CD4-positive, alpha-beta T cell treated with Interleukin-15 for 1 hour (primary cell): ENCODE results near the gene SMOC2.

Experiments used
- DNase-seq: peaks from one replicate; pipeline ENCODE4 v3.0.0-alpha.2; 2020

SMOC2 gene

GRCh38 chr6:168634541-168635328 lies 193.8 kb downstream of the SMOC2 start:
- no peak for DNase-seq

- DNase-seq = no peak
Observed at GRCh38 chr6:168636147-168637004, 195.4 kb downstream of the SMOC2 start.

- DNase-seq = no peak
Observed at GRCh38 chr6:168637834-168638233, 196.8 kb downstream of the SMOC2 start.

- DNase-seq = no peak
Observed at GRCh38 chr6:168638468-168639271, 197.7 kb downstream of the SMOC2 start.

- DNase-seq = no peak
Observed at GRCh38 chr6:168640181-168640580, 199.2 kb downstream of the SMOC2 start.

- no peak for DNase-seq
Observed at GRCh38 chr6:168640768-168641167, 199.8 kb downstream of the SMOC2 start.

GRCh38 chr6:168641446-168641845 lies 200.5 kb downstream of the SMOC2 start:
- DNase-seq = no peak

- DNase-seq = no peak
Observed at GRCh38 chr6:168643401-168643800, 202.4 kb downstream of the SMOC2 start.

GRCh38 chr6:168645326-168645725 lies 204.3 kb downstream of the SMOC2 start:
- no peak for DNase-seq

- no peak for DNase-seq
Observed at GRCh38 chr6:168647271-168647670, 206.3 kb downstream of the SMOC2 start.

GRCh38 chr6:168648240-168649125 lies 207.5 kb downstream of the SMOC2 start:
- no peak for DNase-seq

- DNase-seq = no peak
Observed at GRCh38 chr6:168649209-168649608, 208.2 kb downstream of the SMOC2 start.

- no peak for DNase-seq
Observed at GRCh38 chr6:168650671-168651111, 209.7 kb downstream of the SMOC2 start.

GRCh38 chr6:168655462-168656152 lies 214.6 kb downstream of the SMOC2 start:
- DNase-seq = no peak

- DNase-seq = no peak
Observed at GRCh38 chr6:168658059-168658458, 217.1 kb downstream of the SMOC2 start.

- DNase-seq = no peak
Observed at GRCh38 chr6:168660400-168660945, 219.5 kb downstream of the SMOC2 start.

- DNase-seq = no peak
Observed at GRCh38 chr6:168662301-168662936, 221.4 kb downstream of the SMOC2 start.

- no peak for DNase-seq
Observed at GRCh38 chr6:168663041-168663440, 222.1 kb downstream of the SMOC2 start.

- DNase-seq = no peak
Observed at GRCh38 chr6:168664956-168665355, 224.0 kb downstream of the SMOC2 start.

GRCh38 chr6:168666170-168666569 lies 225.2 kb downstream of the SMOC2 start:
- no peak for DNase-seq
